DOHH2 (cell line): Measurements from ENCODE around the gene HAP1.
A peak's percentile ranks its signal among the peaks of the same experiment; 100 is the strongest.

Source experiments
- H3F3A ChIP-seq: fragments of 200-600 bp; sonication (generic), shearing (Covaris generic); 2 replicates; pipeline ENCODE4 v1.6.0; 2016; ENCODE audit warnings: antibody characterized with exemption, mild to moderate bottlenecking; ENCODE audit not compliant: control insufficient read depth, insufficient read depth
- H3K27ac ChIP-seq: fragments of 200-600 bp; sonication (generic); 2 replicates; pipeline ENCODE4 v1.5.1; 2014; ENCODE audit warnings: low read depth, mild to moderate bottlenecking, low read length, moderate library complexity
- H3K27me3 ChIP-seq: fragments of 200-600 bp; sonication (generic); 2 replicates; pipeline ENCODE4 v1.6.1; 2014; ENCODE audit warnings: mild to moderate bottlenecking, low read length, mixed read lengths; ENCODE audit not compliant: control insufficient read depth
- H3K36me3 ChIP-seq: fragments of 200-600 bp; sonication (generic); 2 replicates; pipeline ENCODE4 v1.6.1; 2014; ENCODE audit warnings: mild to moderate bottlenecking, low read length, moderate library complexity, mixed read lengths; ENCODE audit not compliant: control insufficient read depth
- H3K4me1 ChIP-seq: fragments of 200-600 bp; sonication (generic); 2 replicates; pipeline ENCODE4 v1.6.1; 2014; ENCODE audit warnings: mild to moderate bottlenecking, low read length, mixed read lengths; ENCODE audit not compliant: control insufficient read depth
- H3K4me2 ChIP-seq: fragments of 200-600 bp; sonication (generic); 2 replicates; pipeline ENCODE4 v1.6.0; 2014; ENCODE audit warnings: mild to moderate bottlenecking, low read length, moderate library complexity
- H3K4me3 ChIP-seq: fragments of 200-600 bp; sonication (generic); 2 replicates; pipeline ENCODE4 v1.5.1; 2014; ENCODE audit warnings: mild to moderate bottlenecking, low read length, mixed read lengths
- H3K79me2 ChIP-seq: fragments of 200-600 bp; sonication (generic); 2 replicates; pipeline ENCODE4 v1.6.1; 2014; ENCODE audit warnings: mild to moderate bottlenecking, low read length, mixed read lengths; ENCODE audit not compliant: control insufficient read depth
- H3K9me2 ChIP-seq: fragments of 200-600 bp; sonication (generic); replicated peaks from 2 replicates; pipeline ENCODE4 v1.6.1; 2014; ENCODE audit warnings: mild to moderate bottlenecking, low read length, mixed read lengths; ENCODE audit not compliant: control insufficient read depth
- H3K9me3 ChIP-seq: fragments of 200-600 bp; sonication (generic); 2 replicates; pipeline ENCODE4 v1.6.1; 2014; ENCODE audit warnings: antibody characterized with exemption, low read length, mixed read lengths; ENCODE audit not compliant: control insufficient read depth, insufficient read depth
- H4K20me1 ChIP-seq: fragments of 200-600 bp; sonication (generic); 2 replicates; pipeline ENCODE4 v1.6.0; 2014; ENCODE audit warnings: low read depth, mild to moderate bottlenecking, antibody characterized with exemption, low read length, moderate library complexity; ENCODE audit not compliant: control insufficient read depth, insufficient read depth
- CTCF ChIP-seq: fragments of 200-600 bp; sonication (generic); IDR thresholded peaks from one replicate; pipeline ENCODE4 v1.5.1; 2014; ENCODE audit warnings: antibody characterized with exemption, mild to moderate bottlenecking, low read depth, low read length; ENCODE audit not compliant: poor library complexity, severe bottlenecking
- EZH2phosphoT487 ChIP-seq: fragments of 200-600 bp; sonication (generic); IDR thresholded peaks from 2 replicates; pipeline ENCODE4 v1.6.1; 2017; ENCODE audit warnings: borderline replicate concordance, mild to moderate bottlenecking, antibody characterized with exemption, low read length, moderate library complexity, mixed read lengths

The HAP1 gene

GRCh38 chr17:41697122-41697962, 37.1 kb downstream of the HAP1 start:
- H3F3A ChIP-seq = peaks cover 29% of the 10 kb centered on the region
- no peaks in the 10 kb centered on the region for H3K27me3 ChIP-seq
- peaks cover 19% of the 10 kb centered on the region for H3K36me3 ChIP-seq
- H3K4me2 ChIP-seq = no peak overlapping the region
- no peak overlapping the region for H3K27ac ChIP-seq
- H3K4me1 ChIP-seq = no peaks in the 10 kb centered on the region
- H3K9me3 ChIP-seq = no peaks in the 10 kb centered on the region
- H3K4me3 ChIP-seq = no peak overlapping the region
- TF ChIP-seq EZH2phosphoT487 (no peak), CTCF (no peak)
- no peaks in the 10 kb centered on the region for H3K9me2 ChIP-seq
- 0 out of 2 replicates have a peak, but pooled peaks cover 4% of the 10 kb centered on the region for H4K20me1 ChIP-seq
- H3K79me2 ChIP-seq = no peaks in the 10 kb centered on the region

GRCh38 chr17:41695954-41696757, 38.3 kb downstream of the HAP1 start:
- H3K79me2 ChIP-seq = peaks cover 1% of the 10 kb centered on the region
- peaks cover 41% of the 10 kb centered on the region for H3F3A ChIP-seq
- no peaks in the 10 kb centered on the region for H3K27me3 ChIP-seq
- no peak overlapping the region for H3K4me2 ChIP-seq
- no peak overlapping the region for H3K27ac ChIP-seq
- H3K4me1 ChIP-seq = 0 out of 2 replicates have a peak, but pooled peaks cover under 1% of the 10 kb centered on the region
- TF ChIP-seq EZH2phosphoT487 (no peak), CTCF (peak; percentile 87)
- H3K36me3 ChIP-seq = peaks cover 31% of the 10 kb centered on the region
- H4K20me1 ChIP-seq = peaks cover 10% of the 10 kb centered on the region
- H3K9me3 ChIP-seq = no peaks in the 10 kb centered on the region
- H3K4me3 ChIP-seq = no peak overlapping the region
- H3K9me2 ChIP-seq = no peaks in the 10 kb centered on the region

- peaks cover 20% of the 10 kb centered on the region for H4K20me1 ChIP-seq
Measured at GRCh38 chr17:41695134-41695661, 39.2 kb downstream of the HAP1 start.

More at GRCh38 chr17:41695134-41695661, 39.2 kb downstream of the HAP1 start:
- Histone ChIP-seq H3K9me2 (no peaks in the 10 kb centered on the region), H3F3A (peaks cover 50% of the 10 kb centered on the region), H3K9me3 (no peaks in the 10 kb centered on the region), H3K27ac (no peak overlapping the region), H3K4me3 (no peak overlapping the region), H3K4me1 (peaks cover 5% of the 10 kb centered on the region), H3K4me2 (no peak overlapping the region), H3K36me3 (peaks cover 41% of the 10 kb centered on the region), H3K27me3 (no peaks in the 10 kb centered on the region), H3K79me2 (peaks cover 11% of the 10 kb centered on the region)
- no peak for TF ChIP-seq CTCF
- TF ChIP-seq EZH2phosphoT487 = no peak
